Progenitor cell of endocrine pancreas (in vitro differentiated cells): Measurements from ENCODE around the gene HSPA12A. TPM values are rescaled to one million over a fixed set of nuclear protein-coding genes. Genes with fewer than 3 reads are reported as not detected.

ENCODE experiments used
- DNase-seq: peaks from one replicate; pipeline ENCODE4 v3.0.0; 2021; ENCODE audit warnings: low spot score; ENCODE audit not compliant: unreplicated experiment
- H3K27ac Mint-ChIP-seq: 2 replicates; pipeline ENCODE4 v1.8.0; 2021; ENCODE audit warnings: mild to moderate bottlenecking, moderate library complexity, mixed read lengths
- H3K27me3 Mint-ChIP-seq: 2 replicates; pipeline ENCODE4 v1.8.0; 2021; ENCODE audit warnings: mixed read lengths
- H3K36me3 Mint-ChIP-seq: 2 replicates; pipeline ENCODE4 v1.8.0; 2022; ENCODE audit warnings: mixed read lengths; ENCODE audit not compliant: insufficient read depth
- H3K4me1 Mint-ChIP-seq: 2 replicates; pipeline ENCODE4 v1.8.0; 2021; ENCODE audit warnings: low read depth, mixed read lengths
- H3K4me3 Mint-ChIP-seq: 2 replicates; pipeline ENCODE4 v1.8.0; 2021; ENCODE audit warnings: low read depth, mild to moderate bottlenecking, moderate library complexity, mixed read lengths
- H3K9me3 Mint-ChIP-seq: 2 replicates; pipeline ENCODE4 v1.8.0; 2021; ENCODE audit warnings: low read depth, mixed read lengths
- total RNA-seq: library from RNA; stranded (reverse); gene quantifications from 2 replicates; pipeline ENCODE4 v1.2.1, GENCODE V29; 2021
- TF ChIP-seq, protein P1 (sequence below): fragments of 200-600 bp; sonication (generic); IDR thresholded peaks from one replicate; pipeline ENCODE4 v1.5.0; 2021; ENCODE audit warnings: antibody characterized with exemption, mild to moderate bottlenecking; ENCODE audit not compliant: unreplicated experiment

The HSPA12A gene
- total RNA-seq, 1 donor from 2014 or later: 9.1 TPM

GRCh38 chr10:116688741-116689495 is 53.4 kb downstream of the HSPA12A start:
- no peak for DNase-seq
- Mint-ChIP-seq H3K27me3 (peaks cover 15% of the 10 kb centered on the region), H3K4me1 (peaks cover 2% of the 10 kb centered on the region), H3K9me3 (no peaks in the 10 kb centered on the region), H3K27ac (no peak overlapping the region), H3K4me3 (no peak overlapping the region), H3K36me3 (no peaks in the 10 kb centered on the region)
- TF ChIP-seq, protein P1, sequence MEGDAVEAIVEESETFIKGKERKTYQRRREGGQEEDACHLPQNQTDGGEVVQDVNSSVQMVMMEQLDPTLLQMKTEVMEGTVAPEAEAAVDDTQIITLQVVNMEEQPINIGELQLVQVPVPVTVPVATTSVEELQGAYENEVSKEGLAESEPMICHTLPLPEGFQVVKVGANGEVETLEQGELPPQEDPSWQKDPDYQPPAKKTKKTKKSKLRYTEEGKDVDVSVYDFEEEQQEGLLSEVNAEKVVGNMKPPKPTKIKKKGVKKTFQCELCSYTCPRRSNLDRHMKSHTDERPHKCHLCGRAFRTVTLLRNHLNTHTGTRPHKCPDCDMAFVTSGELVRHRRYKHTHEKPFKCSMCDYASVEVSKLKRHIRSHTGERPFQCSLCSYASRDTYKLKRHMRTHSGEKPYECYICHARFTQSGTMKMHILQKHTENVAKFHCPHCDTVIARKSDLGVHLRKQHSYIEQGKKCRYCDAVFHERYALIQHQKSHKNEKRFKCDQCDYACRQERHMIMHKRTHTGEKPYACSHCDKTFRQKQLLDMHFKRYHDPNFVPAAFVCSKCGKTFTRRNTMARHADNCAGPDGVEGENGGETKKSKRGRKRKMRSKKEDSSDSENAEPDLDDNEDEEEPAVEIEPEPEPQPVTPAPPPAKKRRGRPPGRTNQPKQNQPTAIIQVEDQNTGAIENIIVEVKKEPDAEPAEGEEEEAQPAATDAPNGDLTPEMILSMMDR: no peak

DNA sequence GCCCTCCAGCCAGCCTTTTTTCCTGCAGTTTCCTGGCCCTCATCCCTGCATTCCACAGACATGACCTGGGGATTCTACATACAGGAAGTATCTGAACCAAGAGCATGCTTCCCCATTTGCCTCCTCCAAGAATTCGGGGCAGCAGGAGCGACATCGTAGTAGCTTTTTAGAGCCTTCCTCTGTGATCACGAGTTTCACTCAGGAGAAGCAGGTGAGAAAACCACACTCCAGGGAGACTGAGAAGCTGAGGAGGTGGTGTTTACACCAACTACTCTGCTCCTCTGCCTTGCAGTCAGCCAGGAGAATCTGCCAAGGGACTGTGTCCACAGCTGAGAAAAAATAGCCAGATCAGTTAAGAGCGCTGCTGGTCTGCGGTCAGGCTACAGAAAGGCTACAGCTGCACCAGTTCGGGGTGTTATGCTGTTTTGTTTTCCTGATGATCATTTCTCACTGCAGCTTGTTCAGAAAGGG is 54.1 kb downstream of the HSPA12A start:
- peaks cover 3% of the 10 kb centered on the region for H3K4me1 Mint-ChIP-seq
- no peak for DNase-seq
- no peak overlapping the region for H3K4me3 Mint-ChIP-seq
- TF ChIP-seq, protein P1: no peak
- no peak overlapping the region for H3K27ac Mint-ChIP-seq
- no peaks in the 10 kb centered on the region for H3K36me3 Mint-ChIP-seq
- peaks cover 15% of the 10 kb centered on the region for H3K27me3 Mint-ChIP-seq
- no peaks in the 10 kb centered on the region for H3K9me3 Mint-ChIP-seq

GRCh38 chr10:116687633-116688032 is 54.7 kb downstream of the HSPA12A start:
- no peak overlapping the region for H3K27ac Mint-ChIP-seq
- TF ChIP-seq, protein P1: no peak
- H3K36me3 Mint-ChIP-seq: no peaks in the 10 kb centered on the region
- H3K4me3 Mint-ChIP-seq: no peak overlapping the region
- peaks cover 2% of the 10 kb centered on the region for H3K4me1 Mint-ChIP-seq
- H3K27me3 Mint-ChIP-seq: peaks cover 15% of the 10 kb centered on the region
- no peak for DNase-seq
- no peaks in the 10 kb centered on the region for H3K9me3 Mint-ChIP-seq

GRCh38 chr10:116686632-116687031 is 55.7 kb downstream of the HSPA12A start:
- Mint-ChIP-seq H3K4me1 (peaks cover 3% of the 10 kb centered on the region), H3K36me3 (no peaks in the 10 kb centered on the region), H3K9me3 (no peaks in the 10 kb centered on the region)

GRCh38 chr10:116685807-116686206 is 56.6 kb downstream of the HSPA12A start:
- Mint-ChIP-seq H3K9me3 (no peaks in the 10 kb centered on the region), H3K36me3 (no peaks in the 10 kb centered on the region), H3K4me1 (peaks cover 3% of the 10 kb centered on the region), H3K27ac (no peak overlapping the region), H3K27me3 (peaks cover 12% of the 10 kb centered on the region), H3K4me3 (no peak overlapping the region)
- DNase-seq: no peak
- TF ChIP-seq, protein P1: no peak

More at GRCh38 chr10:116686632-116687031, 55.7 kb downstream of the HSPA12A start:
- H3K27me3 Mint-ChIP-seq: peaks cover 15% of the 10 kb centered on the region
- H3K4me3 Mint-ChIP-seq: no peak overlapping the region
- DNase-seq: no peak
- TF ChIP-seq, protein P1: no peak
- no peak overlapping the region for H3K27ac Mint-ChIP-seq
